Ovary (tissue), 9 donors: Measurements from ENCODE around the gene FLVCR2. TPM values are rescaled to one million over a fixed set of nuclear protein-coding genes. Genes with fewer than 3 reads are reported as not detected.

Experiments used
- DNase-seq, 5 donors: peaks; one replicate each; pipeline ENCODE4 v3.0.0-alpha.2; 2019 to 2020
- H3K27ac ChIP-seq, 2 donors: fragments of 200-600 bp; one replicate each; pipeline versions ENCODE4 v1.5.1 to v1.8.0; 2019 to 2022
- H3K27me3 ChIP-seq: fragments of 200-600 bp; one replicate; pipeline ENCODE4 v1.8.0; 2022
- H3K36me3 ChIP-seq: fragments of 200-600 bp; sonication (generic); one replicate; pipeline ENCODE4 v1.5.1; 2019
- H3K4me1 ChIP-seq: one replicate; pipeline ENCODE4 v1.8.1; 2013; ENCODE audit warnings: mild to moderate bottlenecking, moderate library complexity; ENCODE audit not compliant: insufficient read depth
- H3K4me3 ChIP-seq: fragments of 200-600 bp; sonication (generic); one replicate; pipeline ENCODE4 v1.5.1; 2017
- H3K9me3 ChIP-seq, 2 donors: fragments of 200-600 bp in 1 of 2; sonication (generic) in 1 of 2; one replicate each; pipeline versions ENCODE4 v1.5.1 to v1.8.1; 2013 to 2019; ENCODE audit warnings: mild to moderate bottlenecking in 1 of 2, moderate library complexity in 1 of 2
- CTCF ChIP-seq, 3 donors: fragments of 450-650 bp in 2 of 3; fragments of 200-600 bp in 1 of 3; IDR thresholded peaks; one replicate each; pipeline versions ENCODE4 v1.5.1 to v1.8.0; 2016 to 2022; ENCODE audit warnings: antibody characterized with exemption in 3 of 3, mild to moderate bottlenecking in 1 of 3
- EP300 ChIP-seq: sonication (generic); formaldehyde crosslinking; IDR thresholded peaks from one replicate; pipeline ENCODE4 v1.6.1; 2017; ENCODE audit warnings: antibody characterized with exemption
- POLR2A ChIP-seq: fragments of 450-650 bp; IDR thresholded peaks from one replicate; pipeline ENCODE4 v1.6.1; 2017; ENCODE audit warnings: antibody characterized with exemption, mild to moderate bottlenecking, moderate library complexity
- WGBS, 3 donors: extraction: QIAGEN DNeasy Blood & Tissue Kit in 1 of 3; methylation state at CpG; one replicate each; pipeline versions ENCODE4 v1.1.5 to v1.1.7; 2013 to 2017; 5-methylcytosine and 5-hydroxymethylcytosine counted together
- intact Hi-C, 4 donors: fragments of 100-400 bp; cut with DNase I; formaldehyde crosslinking; loops; one replicate each; pipeline versions ENCODE4 v1.11.0 to v1.15.1; 2022 to 2023
- polyA plus RNA-seq, 2 donors: library from polyadenylated mRNA; stranded (reverse); fragments of 200-250 nt in 1 of 2; fragments of 350-450 nt in 1 of 2; fragmentation: Illumina TruSeq in 1 of 2; extraction: RNeasy Lipid Tissue Mini Kit (QIAGEN cat#74804) in 1 of 2; gene quantifications; one replicate each; pipeline ENCODE4 v1.2.3, GENCODE V29; 2013 to 2014
- total RNA-seq, 7 donors: library from RNA; depleted of rRNA in 2 of 7; stranded (reverse); fragments of >200 nt in 2 of 7; fragmentation: NEBNext Ultra II Directional in 3 of 7; extraction: Animal tissue kit (Norgen Biotek cat#: 25700) in 3 of 7; gene quantifications; one replicate each; pipeline versions ENCODE4 v1.1.0 to v1.2.4, GENCODE V29; 2016 to 2023
- donor health status: DM: no; HTN: no; CAD: no; lungs with moderate emphysema.
- donor health status: DM: no; HTN: no; CAD: no.
- donor health status: Bipolar disorder and iron deficiency.
- donor health status: DM: yes; HTN: yes; CAD: no.
- donor health status: DM: no; HTN: no; CAD: no.
- donor health status: DM: yes; HTN: yes; CAD: no.

Gene FLVCR2
- total and polyA plus RNA-seq, 9 donors, result 1.5 to 18.4 (median 4.4) TPM

GRCh38 chr14:75587388-75587787, 9.0 kb downstream of the FLVCR2 start:
- intact Hi-C loops, result no loop called here
- Histone ChIP-seq H3K4me1 (no peaks in the 10 kb centered on the region), H3K27me3 (no peaks in the 10 kb centered on the region), H3K36me3 (no peaks in the 10 kb centered on the region), H3K4me3 (no peak overlapping the region), H3K27ac (no peak overlapping the region), H3K9me3 (no peaks in the 10 kb centered on the region)
- no peak for DNase-seq
- TF ChIP-seq EP300 (no peak), POLR2A (no peak), CTCF (IDR thresholded peaks at IDR 0.05) (no peak)

- 79 to 92% (median 80%) methylated on average over 6 of the region's 6 CpGs for WGBS, 3 donors
- H3K4me3 ChIP-seq, result no peak overlapping the region
- intact Hi-C loops, result loop anchor here in 1 of 4 donors (5.0 kb wide), 1 partner anchor 52 kb away; no protein-coding TSS in a partner anchor
- no peak for DNase-seq
- no peak overlapping the region for H3K27ac ChIP-seq
- no peak for TF ChIP-seq POLR2A
- no peak for TF ChIP-seq EP300
- no peaks in the 10 kb centered on the region for H3K27me3 ChIP-seq
- H3K36me3 ChIP-seq, result no peaks in the 10 kb centered on the region
- no peaks in the 10 kb centered on the region for H3K4me1 ChIP-seq
- H3K9me3 ChIP-seq, result no peaks in the 10 kb centered on the region
These were observed 11.5 kb downstream of the FLVCR2 start for GRCh38 chr14:75589931-75590330.

- intact Hi-C loops, result loop anchor here in 1 of 4 donors (5.0 kb wide), 1 partner anchor 51 kb away; no protein-coding TSS in a partner anchor
- no peaks in the 10 kb centered on the region for H3K36me3 ChIP-seq
These were observed 13.0 kb downstream of the FLVCR2 start for GRCh38 chr14:75591331-75591946.

GRCh38 chr14:75591987-75592575, 13.7 kb downstream of the FLVCR2 start:
- intact Hi-C loops, result loop anchor here in 1 of 4 donors (5.0 kb wide), 1 partner anchor 50 kb away; no protein-coding TSS in a partner anchor
- H3K27ac ChIP-seq, result no peak overlapping the region
- no peaks in the 10 kb centered on the region for H3K27me3 ChIP-seq
- no peak for TF ChIP-seq EP300
- no peak for TF ChIP-seq CTCF (IDR thresholded peaks at IDR 0.05)
- TF ChIP-seq POLR2A, result no peak
- no peak for DNase-seq
- H3K9me3 ChIP-seq, result no peaks in the 10 kb centered on the region
- H3K4me1 ChIP-seq, result no peaks in the 10 kb centered on the region
- no peak overlapping the region for H3K4me3 ChIP-seq
- no peaks in the 10 kb centered on the region for H3K36me3 ChIP-seq

More at GRCh38 chr14:75591331-75591946, 13.0 kb downstream of the FLVCR2 start:
- Histone ChIP-seq H3K9me3 (no peaks in the 10 kb centered on the region), H3K27me3 (no peaks in the 10 kb centered on the region), H3K4me3 (no peak overlapping the region), H3K27ac (no peak overlapping the region), H3K4me1 (no peaks in the 10 kb centered on the region)
- no peak for DNase-seq
- no peak for TF ChIP-seq EP300
- no peak for TF ChIP-seq CTCF (IDR thresholded peaks at IDR 0.05)
- TF ChIP-seq POLR2A, result no peak
- 95 to 100% (median 96%) methylated on average over 1 of the region's 1 CpG for WGBS, 3 donors

- TF ChIP-seq POLR2A (no peak), CTCF (IDR thresholded peaks at IDR 0.05) (no peak), EP300 (no peak)
- no peak overlapping the region for H3K27ac ChIP-seq
- no peaks in the 10 kb centered on the region for H3K4me1 ChIP-seq
- no peaks in the 10 kb centered on the region for H3K9me3 ChIP-seq
- no peak overlapping the region for H3K4me3 ChIP-seq
- WGBS, 3 donors, result 96 to 97% (median 97%) methylated on average over 3 of the region's 3 CpGs
- DNase-seq, result no peak
- intact Hi-C loops, result no loop called here
- H3K36me3 ChIP-seq, result no peaks in the 10 kb centered on the region
- no peaks in the 10 kb centered on the region for H3K27me3 ChIP-seq
These were observed 16.8 kb downstream of the FLVCR2 start for GRCh38 chr14:75595226-75595625.
